Measurements from ENCODE around the gene LHFPL2.

The LHFPL2 gene

DNA sequence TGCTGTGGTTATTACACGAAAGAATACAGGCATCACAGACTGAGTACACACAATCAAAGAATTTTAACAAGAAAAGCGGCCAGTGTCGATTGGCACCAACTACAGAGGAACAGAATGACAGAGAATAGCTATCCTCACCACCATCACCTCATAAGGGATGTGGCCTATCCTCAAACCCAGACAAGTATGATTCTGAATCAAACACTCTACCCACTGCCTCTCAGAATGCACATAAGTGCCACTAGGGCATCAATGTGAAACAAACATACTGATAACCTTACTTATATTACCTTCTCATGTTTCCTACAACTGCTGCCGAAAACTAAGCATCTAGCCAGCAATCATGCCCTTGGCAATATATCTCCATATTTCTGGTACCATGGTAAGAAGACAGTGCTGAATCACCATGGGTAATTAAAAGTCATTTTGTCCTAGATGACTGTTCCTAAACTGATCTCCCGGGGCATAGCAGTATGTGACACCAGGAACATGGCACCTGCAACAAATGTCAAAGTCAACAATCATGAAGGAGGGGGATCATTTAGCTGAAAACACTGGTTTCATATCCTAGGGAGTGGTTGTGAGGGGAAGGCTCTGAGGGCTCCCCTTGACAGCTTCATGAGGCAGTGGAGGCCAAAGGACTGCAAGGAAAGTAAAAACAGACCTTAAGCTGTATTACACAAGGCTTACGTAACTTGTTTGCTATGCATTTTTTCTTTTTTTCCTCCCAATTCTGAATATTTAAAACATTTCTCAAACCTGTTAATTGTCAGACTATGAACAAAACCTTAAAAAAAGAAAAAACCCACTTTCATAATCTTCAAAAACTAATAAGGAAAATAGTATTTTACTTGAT lies 88.3 kb downstream of the LHFPL2 start:
- Histone ChIP-seq H3K27ac (ENCODE audit: low read length) (no peak overlapping the region), H3K4me3 (ENCODE audit: low read length) (no peak overlapping the region), H3K9me3 (ENCODE audit: control insufficient read depth, low read depth, low read length) (no peaks in the 10 kb centered on the region), H3K9ac (ENCODE audit: low read length) (no peak overlapping the region), H3K27me3 (ENCODE audit: control insufficient read depth, insufficient read depth, low read length) (no peaks in the 10 kb centered on the region), H3K36me3 (ENCODE audit: control insufficient read depth, low read depth, low read length) (peaks cover 7% of the 10 kb centered on the region), H3K4me1 (ENCODE audit: control insufficient read depth, low read depth, low read length) (no peaks in the 10 kb centered on the region)

DNA sequence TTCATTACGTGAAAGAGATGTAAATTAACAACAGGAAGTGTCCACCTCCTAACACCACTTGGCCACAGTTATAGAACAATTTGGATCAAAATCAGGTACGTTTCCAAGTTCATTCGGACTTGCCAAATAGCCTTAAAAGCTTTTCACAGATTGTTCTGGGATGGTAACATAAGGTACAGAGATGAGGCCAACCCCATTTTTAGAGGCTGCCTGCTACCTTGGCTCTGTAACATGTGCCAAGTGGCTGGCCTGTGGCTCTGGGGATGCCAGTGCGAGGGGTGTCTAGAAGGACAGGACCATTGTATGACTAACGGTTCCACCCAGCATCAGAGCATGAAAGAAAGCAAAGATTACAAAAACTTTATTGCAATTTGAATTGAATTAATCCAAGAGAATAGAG lies 91.0 kb downstream of the LHFPL2 start:
- H3K4me3 ChIP-seq (ENCODE audit: low read length), result no peak overlapping the region
- no peaks in the 10 kb centered on the region for H3K4me1 ChIP-seq (ENCODE audit: control insufficient read depth, low read depth, low read length)
- no peak overlapping the region for H3K9ac ChIP-seq (ENCODE audit: low read length)
- no peak overlapping the region for H3K27ac ChIP-seq (ENCODE audit: low read length)
- no peaks in the 10 kb centered on the region for H3K9me3 ChIP-seq (ENCODE audit: control insufficient read depth, low read depth, low read length)
- H3K36me3 ChIP-seq (ENCODE audit: control insufficient read depth, low read depth, low read length), result no peaks in the 10 kb centered on the region
- no peaks in the 10 kb centered on the region for H3K27me3 ChIP-seq (ENCODE audit: control insufficient read depth, insufficient read depth, low read length)

DNA sequence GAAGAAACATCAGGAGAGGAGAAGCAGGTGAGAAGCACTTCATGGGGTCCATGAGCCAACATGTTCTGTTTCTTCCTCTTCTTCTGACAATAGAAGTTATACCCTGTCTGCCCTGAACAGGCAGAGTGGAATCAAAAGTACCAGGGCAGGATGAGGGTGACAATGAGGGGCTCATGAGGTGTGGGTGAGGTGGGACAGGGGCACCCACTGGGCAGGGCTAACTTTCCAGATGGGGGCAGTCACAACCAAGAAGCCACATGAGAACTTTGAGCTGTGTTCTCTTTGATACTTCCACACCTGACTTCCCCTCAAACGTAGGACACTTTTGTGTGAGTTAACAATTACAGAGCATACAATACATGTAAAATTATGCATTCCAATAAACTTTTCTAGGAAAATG lies 92.7 kb downstream of the LHFPL2 start:
- Histone ChIP-seq H3K4me3 (ENCODE audit: low read length) (no peak overlapping the region), H3K27ac (ENCODE audit: low read length) (no peak overlapping the region), H3K36me3 (ENCODE audit: control insufficient read depth, low read depth, low read length) (no peaks in the 10 kb centered on the region), H3K9me3 (ENCODE audit: control insufficient read depth, low read depth, low read length) (no peaks in the 10 kb centered on the region), H3K27me3 (ENCODE audit: control insufficient read depth, insufficient read depth, low read length) (no peaks in the 10 kb centered on the region), H3K9ac (ENCODE audit: low read length) (no peak overlapping the region), H3K4me1 (ENCODE audit: control insufficient read depth, low read depth, low read length) (no peaks in the 10 kb centered on the region)

DNA sequence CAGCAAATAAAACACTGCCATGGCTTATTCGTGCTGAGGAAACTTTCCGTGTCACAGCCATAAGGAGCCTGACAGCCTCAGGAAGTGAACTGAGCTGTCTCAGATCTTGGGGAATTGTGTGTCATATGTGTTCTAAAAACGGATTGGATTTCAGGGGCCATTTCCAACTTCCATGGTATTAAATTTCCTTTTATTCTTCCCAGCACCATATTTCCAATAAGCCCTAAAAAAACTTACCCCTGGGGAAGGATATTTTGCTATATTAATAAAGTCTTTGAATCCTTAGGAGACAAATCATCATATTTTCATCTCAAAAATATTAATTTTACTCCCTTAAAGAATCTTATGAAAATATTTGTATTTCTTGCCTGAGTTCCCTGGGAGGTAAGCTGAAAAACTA lies 93.9 kb downstream of the LHFPL2 start:
- Histone ChIP-seq H3K4me1 (ENCODE audit: control insufficient read depth, low read depth, low read length) (no peaks in the 10 kb centered on the region), H3K4me3 (ENCODE audit: low read length) (no peak overlapping the region), H3K27me3 (ENCODE audit: control insufficient read depth, insufficient read depth, low read length) (no peaks in the 10 kb centered on the region), H3K9ac (ENCODE audit: low read length) (no peak overlapping the region), H3K36me3 (ENCODE audit: control insufficient read depth, low read depth, low read length) (peaks cover 2% of the 10 kb centered on the region), H3K9me3 (ENCODE audit: control insufficient read depth, low read depth, low read length) (no peaks in the 10 kb centered on the region), H3K27ac (ENCODE audit: low read length) (no peak overlapping the region)

DNA sequence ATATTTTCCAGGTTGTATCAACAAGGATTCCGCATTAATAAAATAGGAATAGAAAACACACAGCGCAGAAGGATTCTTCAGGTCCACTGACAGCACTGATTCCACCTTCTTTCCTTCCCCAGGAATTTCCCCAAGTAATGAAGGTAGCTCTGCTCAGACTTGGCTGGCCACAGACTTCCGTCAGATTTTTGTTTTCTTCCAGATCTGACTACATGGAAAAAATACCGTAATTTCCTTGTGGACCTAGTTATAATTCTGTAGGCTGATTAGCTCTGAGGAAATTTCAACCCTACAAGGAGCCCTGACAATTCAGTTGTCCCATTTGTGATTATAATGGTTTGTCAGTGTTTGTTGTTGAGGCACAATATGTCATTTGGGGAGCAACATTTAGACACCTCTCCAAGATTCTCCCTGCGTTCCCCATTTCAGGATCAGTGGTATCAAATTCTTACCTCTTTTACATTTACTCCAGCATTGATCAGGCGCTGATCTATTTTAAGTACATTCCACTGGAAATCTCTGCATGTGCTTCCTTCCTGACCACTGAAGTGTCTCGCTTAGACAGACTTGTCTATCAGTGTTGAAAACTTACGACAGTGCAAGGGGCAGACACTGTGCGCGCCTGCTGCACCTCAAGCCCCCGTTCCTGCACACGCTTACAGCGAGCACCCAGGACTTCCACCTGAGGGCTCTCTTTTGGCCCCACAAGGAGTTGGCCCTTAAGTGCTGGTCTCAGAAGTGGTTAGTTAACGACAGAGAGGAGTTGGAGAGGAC lies 94.8 kb downstream of the LHFPL2 start:
- Histone ChIP-seq H3K27ac (ENCODE audit: low read length) (no peak overlapping the region), H3K4me3 (ENCODE audit: low read length) (no peak overlapping the region), H3K4me1 (ENCODE audit: control insufficient read depth, low read depth, low read length) (no peaks in the 10 kb centered on the region), H3K27me3 (ENCODE audit: control insufficient read depth, insufficient read depth, low read length) (no peaks in the 10 kb centered on the region), H3K36me3 (ENCODE audit: control insufficient read depth, low read depth, low read length) (peaks cover 6% of the 10 kb centered on the region), H3K9ac (ENCODE audit: low read length) (no peak overlapping the region), H3K9me3 (ENCODE audit: control insufficient read depth, low read depth, low read length) (no peaks in the 10 kb centered on the region)

DNA sequence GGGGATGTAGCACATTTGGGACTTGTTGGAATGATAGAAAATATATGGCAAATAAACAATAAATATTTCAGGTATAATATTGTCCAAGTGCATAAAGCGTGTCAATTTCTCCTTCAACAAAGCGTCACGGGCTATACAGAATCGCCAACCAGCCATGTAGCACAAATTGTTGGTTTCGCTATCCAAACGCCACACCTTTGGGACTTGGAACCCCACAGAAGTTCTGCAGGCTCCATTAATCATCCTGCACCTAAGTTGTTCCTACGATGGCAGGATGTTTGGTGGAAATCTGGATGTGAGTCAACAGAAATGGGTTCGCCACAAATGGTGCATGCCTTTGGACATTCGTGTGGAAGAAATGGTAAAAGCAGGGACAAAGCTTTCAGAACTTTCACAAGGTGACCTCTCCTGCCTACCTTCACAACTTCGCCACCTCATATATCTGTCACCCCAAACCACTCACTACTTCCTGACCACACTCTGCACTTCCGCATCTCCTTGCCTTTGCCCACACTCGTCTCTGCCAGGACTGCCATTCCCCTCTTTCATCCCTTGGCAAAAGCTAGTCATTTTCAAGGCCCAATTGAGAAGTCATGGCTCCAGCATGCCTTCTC lies 95.7 kb downstream of the LHFPL2 start:
- no peak overlapping the region for H3K4me3 ChIP-seq (ENCODE audit: low read length)
- no peak overlapping the region for H3K9ac ChIP-seq (ENCODE audit: low read length)
- no peaks in the 10 kb centered on the region for H3K9me3 ChIP-seq (ENCODE audit: control insufficient read depth, low read depth, low read length)
- peaks cover 7% of the 10 kb centered on the region for H3K36me3 ChIP-seq (ENCODE audit: control insufficient read depth, low read depth, low read length)
- H3K4me1 ChIP-seq (ENCODE audit: control insufficient read depth, low read depth, low read length), result no peaks in the 10 kb centered on the region
- H3K27me3 ChIP-seq (ENCODE audit: control insufficient read depth, insufficient read depth, low read length), result no peaks in the 10 kb centered on the region
- no peak overlapping the region for H3K27ac ChIP-seq (ENCODE audit: low read length)

DNA sequence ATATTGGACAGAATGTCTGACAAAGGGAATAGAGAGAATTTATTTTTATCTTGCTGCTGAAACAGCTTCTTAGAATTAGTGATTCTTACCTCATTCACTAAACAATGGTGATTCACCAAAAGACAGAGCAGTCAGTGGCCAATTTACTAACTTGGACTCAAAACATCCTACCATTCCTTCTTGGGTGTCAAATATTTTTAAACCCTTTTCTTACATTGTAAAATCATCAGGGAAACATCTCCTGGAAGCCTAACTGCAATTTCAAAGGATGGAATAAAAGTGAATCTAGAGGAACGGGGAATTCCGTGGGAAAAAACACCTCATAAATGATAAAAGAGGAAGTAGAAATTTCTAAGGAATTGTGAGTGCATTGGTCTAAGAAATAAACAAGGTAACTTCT lies 97.7 kb downstream of the LHFPL2 start:
- Histone ChIP-seq H3K4me3 (ENCODE audit: low read length) (no peak overlapping the region), H3K36me3 (ENCODE audit: control insufficient read depth, low read depth, low read length) (peaks cover 7% of the 10 kb centered on the region), H3K27ac (ENCODE audit: low read length) (no peak overlapping the region), H3K4me1 (ENCODE audit: control insufficient read depth, low read depth, low read length) (no peaks in the 10 kb centered on the region), H3K9ac (ENCODE audit: low read length) (no peak overlapping the region), H3K27me3 (ENCODE audit: control insufficient read depth, insufficient read depth, low read length) (no peaks in the 10 kb centered on the region), H3K9me3 (ENCODE audit: control insufficient read depth, low read depth, low read length) (no peaks in the 10 kb centered on the region)

DNA sequence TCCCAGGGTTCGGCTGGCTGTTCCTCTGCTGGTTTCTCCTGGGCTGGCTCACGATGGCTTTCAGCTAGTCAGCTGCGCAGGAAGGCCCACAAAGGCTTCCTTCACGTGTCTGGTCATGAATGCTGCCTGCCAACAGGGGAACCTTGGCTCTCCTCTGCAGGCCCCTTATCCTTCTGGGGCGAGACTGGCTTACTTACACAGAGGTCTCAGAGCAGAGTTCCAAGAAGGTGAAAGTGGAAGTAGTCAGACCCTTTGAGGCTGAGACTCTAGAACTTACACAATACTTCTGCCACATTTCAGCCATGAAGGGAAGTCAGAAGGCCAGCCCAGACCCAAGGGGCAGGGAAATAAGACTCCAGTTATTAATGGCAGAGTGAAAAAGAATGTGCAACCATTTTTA lies 99.5 kb downstream of the LHFPL2 start:
- Histone ChIP-seq H3K36me3 (ENCODE audit: control insufficient read depth, low read depth, low read length) (peaks cover 7% of the 10 kb centered on the region), H3K4me3 (ENCODE audit: low read length) (no peak overlapping the region), H3K9me3 (ENCODE audit: control insufficient read depth, low read depth, low read length) (no peaks in the 10 kb centered on the region), H3K4me1 (ENCODE audit: control insufficient read depth, low read depth, low read length) (no peaks in the 10 kb centered on the region), H3K27ac (ENCODE audit: low read length) (no peak overlapping the region), H3K27me3 (ENCODE audit: control insufficient read depth, insufficient read depth, low read length) (no peaks in the 10 kb centered on the region), H3K9ac (ENCODE audit: low read length) (no peak overlapping the region)

DNA sequence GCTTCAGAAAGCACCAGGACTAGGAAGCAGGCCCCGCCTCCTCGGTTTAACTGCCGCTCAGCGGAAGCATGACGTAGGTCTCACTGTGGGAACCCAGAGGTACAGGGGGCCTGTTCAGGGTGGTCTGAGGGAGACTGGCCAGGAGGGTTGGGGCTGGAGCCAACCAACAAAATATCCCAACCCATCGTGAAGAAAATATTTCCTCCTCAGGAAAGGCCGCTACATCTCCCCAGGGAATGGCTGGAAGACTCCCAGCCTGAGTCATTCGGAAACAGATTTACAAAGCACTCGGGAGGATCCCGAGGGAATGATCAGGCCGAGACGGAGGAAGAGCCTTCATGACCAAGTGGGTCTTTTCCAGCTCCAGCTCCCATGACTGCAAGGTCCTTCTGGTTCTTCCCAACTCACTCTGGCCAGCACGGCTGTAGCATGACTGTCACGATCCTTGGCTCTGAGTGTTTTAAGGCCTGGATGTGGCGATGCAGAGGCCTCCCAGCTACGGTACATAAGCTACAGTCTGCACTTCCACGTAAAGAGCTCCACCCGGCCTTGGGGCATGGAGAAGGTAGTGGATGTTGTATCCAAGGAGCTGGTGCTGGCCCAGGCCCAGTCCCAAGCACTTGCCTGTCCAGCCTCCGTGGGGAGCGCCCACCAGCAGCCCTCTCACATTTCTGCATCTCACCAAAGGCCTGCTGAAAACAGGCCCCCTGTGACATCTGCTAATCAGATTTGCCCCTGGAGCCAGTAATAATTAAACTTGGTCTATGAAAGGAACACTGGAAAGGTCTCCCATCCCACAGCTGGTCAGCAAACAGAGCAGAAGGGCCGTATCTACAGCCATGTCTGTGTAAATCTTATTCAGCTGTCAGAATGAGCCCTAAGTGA lies 100.6 kb downstream of the LHFPL2 start:
- Histone ChIP-seq H3K4me1 (ENCODE audit: control insufficient read depth, low read depth, low read length) (peaks cover 10% of the 10 kb centered on the region), H3K27ac (ENCODE audit: low read length) (no peak overlapping the region), H3K27me3 (ENCODE audit: control insufficient read depth, insufficient read depth, low read length) (no peaks in the 10 kb centered on the region), H3K4me3 (ENCODE audit: low read length) (no peak overlapping the region), H3K36me3 (ENCODE audit: control insufficient read depth, low read depth, low read length) (peaks cover 7% of the 10 kb centered on the region), H3K9ac (ENCODE audit: low read length) (no peak overlapping the region), H3K9me3 (ENCODE audit: control insufficient read depth, low read depth, low read length) (no peaks in the 10 kb centered on the region)

DNA sequence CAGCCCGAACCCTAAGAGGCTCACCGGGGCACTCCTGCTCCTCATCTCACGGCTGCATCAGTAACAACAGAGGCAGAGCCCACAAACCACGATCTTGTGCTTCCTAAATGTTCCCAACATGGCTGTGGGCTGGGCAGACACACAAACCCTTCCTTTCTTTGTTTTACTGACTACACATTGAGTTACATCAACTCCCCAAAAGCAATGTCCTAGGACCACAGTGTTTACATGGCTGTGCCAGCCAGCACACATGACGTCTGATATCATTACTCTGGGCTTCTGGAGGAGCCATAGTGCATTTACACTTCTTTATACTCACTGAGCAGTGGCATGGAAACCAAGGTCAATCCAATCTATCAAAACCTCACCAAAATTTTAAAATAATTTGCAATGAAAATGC lies 101.4 kb downstream of the LHFPL2 start:
- Histone ChIP-seq H3K4me1 (ENCODE audit: control insufficient read depth, low read depth, low read length) (peaks cover 18% of the 10 kb centered on the region), H3K36me3 (ENCODE audit: control insufficient read depth, low read depth, low read length) (peaks cover 7% of the 10 kb centered on the region), H3K9me3 (ENCODE audit: control insufficient read depth, low read depth, low read length) (no peaks in the 10 kb centered on the region), H3K9ac (ENCODE audit: low read length) (no peak overlapping the region), H3K4me3 (ENCODE audit: low read length) (no peak overlapping the region), H3K27me3 (ENCODE audit: control insufficient read depth, insufficient read depth, low read length) (no peaks in the 10 kb centered on the region), H3K27ac (ENCODE audit: low read length) (no peak overlapping the region)

Measured in iPS-18a (cell line).